Measurements from ENCODE around the gene DIDO1. TPM values are rescaled to one million over a fixed set of nuclear protein-coding genes. Genes with fewer than 3 reads are reported as not detected.

DIDO1 gene
- total RNA-seq, 2 experiments from 2014 or later = 65.1 to 70.6 TPM

GRCh38 chr20:62832951-62833391, 93.3 kb downstream of the DIDO1 start:
- Histone ChIP-seq H3K9me3 (ENCODE audit: low read length) (no peaks in the 10 kb centered on the region), H4K20me1 (ENCODE audit: insufficient read depth, low read length) (no peaks in the 10 kb centered on the region), H3K9me2 (ENCODE audit: insufficient read depth, low read length) (no peaks in the 10 kb centered on the region), H3K79me2 (ENCODE audit: insufficient read depth, low read depth, low read length) (no peaks in the 10 kb centered on the region), H2AFZ (ENCODE audit: low read length) (peak overlapping the region; percentile 34; the same call in 1 of the 2 replicates), H3K4me1 (ENCODE audit: insufficient read depth, low read length, poor library complexity, severe bottlenecking) (peaks cover 21% of the 10 kb centered on the region), H3K36me3 (ENCODE audit: insufficient read depth, low read length) (no peaks in the 10 kb centered on the region), H3K4me3 (ENCODE audit: low read depth, low read length, poor library complexity, severe bottlenecking) (peak overlapping the region; percentile 44), H3K27ac (ENCODE audit: low read depth, low read length, poor library complexity, severe bottlenecking) (peak overlapping the region; percentile 18), H3K4me2 (ENCODE audit: low read length) (peak overlapping the region; percentile 48)
- TF ChIP-seq, protein P1, sequence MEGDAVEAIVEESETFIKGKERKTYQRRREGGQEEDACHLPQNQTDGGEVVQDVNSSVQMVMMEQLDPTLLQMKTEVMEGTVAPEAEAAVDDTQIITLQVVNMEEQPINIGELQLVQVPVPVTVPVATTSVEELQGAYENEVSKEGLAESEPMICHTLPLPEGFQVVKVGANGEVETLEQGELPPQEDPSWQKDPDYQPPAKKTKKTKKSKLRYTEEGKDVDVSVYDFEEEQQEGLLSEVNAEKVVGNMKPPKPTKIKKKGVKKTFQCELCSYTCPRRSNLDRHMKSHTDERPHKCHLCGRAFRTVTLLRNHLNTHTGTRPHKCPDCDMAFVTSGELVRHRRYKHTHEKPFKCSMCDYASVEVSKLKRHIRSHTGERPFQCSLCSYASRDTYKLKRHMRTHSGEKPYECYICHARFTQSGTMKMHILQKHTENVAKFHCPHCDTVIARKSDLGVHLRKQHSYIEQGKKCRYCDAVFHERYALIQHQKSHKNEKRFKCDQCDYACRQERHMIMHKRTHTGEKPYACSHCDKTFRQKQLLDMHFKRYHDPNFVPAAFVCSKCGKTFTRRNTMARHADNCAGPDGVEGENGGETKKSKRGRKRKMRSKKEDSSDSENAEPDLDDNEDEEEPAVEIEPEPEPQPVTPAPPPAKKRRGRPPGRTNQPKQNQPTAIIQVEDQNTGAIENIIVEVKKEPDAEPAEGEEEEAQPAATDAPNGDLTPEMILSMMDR (conservative IDR thresholded peaks at IDR 0.05; ENCODE audit: low read length) = no peak; the same call in 1 of the 2 replicates
- TF ChIP-seq EZH2phosphoT487 (IDR thresholded peaks at IDR 0.05; ENCODE audit: borderline replicate concordance, low read depth, low read length) = no peak
- intact Hi-C loops (cut with micrococcal nuclease; ENCODE audit: unreplicated experiment) = no loop called here
- DNase-seq (ENCODE audit: low spot score) = no peak
- no TSS peak for BruUV-seq (replicated peaks)
- ChIA-PET POLR2A (no interaction called here), CTCF (ENCODE audit: unreplicated experiment) (interaction anchor here (0.6 kb wide), 1 partner anchor 24 kb away, joined by 3 read pairs; no protein-coding TSS in a partner anchor)

DNA sequence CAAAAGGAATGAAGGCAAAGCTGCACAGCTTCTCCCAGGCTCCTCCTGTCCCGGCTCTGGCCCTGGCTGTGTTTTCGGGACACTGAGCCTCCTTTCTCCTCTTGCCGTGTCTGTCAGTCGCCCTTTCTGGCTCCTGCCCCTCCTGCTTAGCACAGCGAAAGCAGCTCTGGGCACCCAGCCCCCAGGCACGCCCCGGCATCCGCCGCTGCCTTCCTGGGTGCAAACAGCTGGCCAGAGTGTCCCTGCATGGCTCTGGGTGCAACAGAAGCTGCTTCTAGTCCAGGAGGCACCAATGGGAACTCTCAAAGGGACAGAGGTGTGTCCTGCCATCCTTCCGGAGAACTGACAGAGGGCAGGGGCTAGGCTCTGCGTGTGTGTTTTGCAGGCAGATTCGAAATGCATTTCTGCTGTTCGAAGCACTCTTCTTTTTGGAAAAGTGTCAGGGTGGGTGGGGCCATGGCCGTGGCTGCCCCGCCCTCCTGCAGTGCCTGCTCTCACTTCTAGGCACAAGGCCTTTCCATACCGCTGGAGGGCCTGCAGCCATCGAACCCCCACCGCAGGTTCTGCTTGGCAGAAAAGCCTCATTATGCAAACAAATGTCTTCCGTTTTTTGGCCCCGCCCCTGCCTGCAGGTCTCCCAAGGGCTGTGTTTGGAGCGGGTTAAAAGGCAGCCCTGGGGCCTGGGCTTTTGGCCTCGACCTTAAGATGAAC, 93.9 kb downstream of the DIDO1 start:
- peaks cover 16% of the 10 kb centered on the region for H3K4me1 ChIP-seq (ENCODE audit: insufficient read depth, low read length, poor library complexity, severe bottlenecking)
- H3K9me2 ChIP-seq (ENCODE audit: insufficient read depth, low read length) = no peaks in the 10 kb centered on the region
- intact Hi-C loops (cut with micrococcal nuclease; ENCODE audit: unreplicated experiment) = no loop called here
- no peaks in the 10 kb centered on the region for H4K20me1 ChIP-seq (ENCODE audit: insufficient read depth, low read length)
- POLR2A ChIA-PET = interaction anchor here (0.7 kb wide), 1 partner anchor 14 kb away, joined by 3 read pairs; no protein-coding TSS in a partner anchor
- no peaks in the 10 kb centered on the region for H3K79me2 ChIP-seq (ENCODE audit: insufficient read depth, low read depth, low read length)
- no peaks in the 10 kb centered on the region for H3K9me3 ChIP-seq (ENCODE audit: low read length)
- CTCF ChIA-PET (ENCODE audit: unreplicated experiment) = interaction anchor here (0.6 to 0.8 kb wide), 2 partner anchors 10 to 24 kb away, joined by 3 read pairs; no protein-coding TSS in a partner anchor
- H3K4me3 ChIP-seq (ENCODE audit: low read depth, low read length, poor library complexity, severe bottlenecking) = peak overlapping the region; percentile 44
- peak overlapping the region; percentile 48 for H3K4me2 ChIP-seq (ENCODE audit: low read length)
- H3K27ac ChIP-seq (ENCODE audit: low read depth, low read length, poor library complexity, severe bottlenecking) = peak overlapping the region; percentile 18
- BruUV-seq (replicated peaks) = no TSS peak
- TF ChIP-seq EZH2phosphoT487 (IDR thresholded peaks at IDR 0.05; ENCODE audit: borderline replicate concordance, low read depth, low read length) = no peak
- TF ChIP-seq, protein P1 (conservative IDR thresholded peaks at IDR 0.05; ENCODE audit: low read length) = no peak; the same call in 1 of the 2 replicates
- H3K36me3 ChIP-seq (ENCODE audit: insufficient read depth, low read length) = no peaks in the 10 kb centered on the region
- peak overlapping the region; percentile 34; the same call in 1 of the 2 replicates for H2AFZ ChIP-seq (ENCODE audit: low read length)
- DNase-seq (ENCODE audit: low spot score) = peak; percentile 87

- Histone ChIP-seq H4K20me1 (ENCODE audit: insufficient read depth, low read length) (no peaks in the 10 kb centered on the region), H2AFZ (ENCODE audit: low read length) (peak overlapping the region; percentile 34; the same call in 1 of the 2 replicates), H3K27ac (ENCODE audit: low read depth, low read length, poor library complexity, severe bottlenecking) (no peak overlapping the region), H3K9me3 (ENCODE audit: low read length) (no peaks in the 10 kb centered on the region), H3K9me2 (ENCODE audit: insufficient read depth, low read length) (no peaks in the 10 kb centered on the region), H3K36me3 (ENCODE audit: insufficient read depth, low read length) (no peaks in the 10 kb centered on the region), H3K79me2 (ENCODE audit: insufficient read depth, low read depth, low read length) (no peaks in the 10 kb centered on the region), H3K4me1 (ENCODE audit: insufficient read depth, low read length, poor library complexity, severe bottlenecking) (peaks cover 16% of the 10 kb centered on the region), H3K4me3 (ENCODE audit: low read depth, low read length, poor library complexity, severe bottlenecking) (peak overlapping the region; percentile 44), H3K4me2 (ENCODE audit: low read length) (peak overlapping the region; percentile 48)
- intact Hi-C loops (cut with micrococcal nuclease; ENCODE audit: unreplicated experiment) = no loop called here
- no peak for DNase-seq (ENCODE audit: low spot score)
- TF ChIP-seq, protein P1 (conservative IDR thresholded peaks at IDR 0.05; ENCODE audit: low read length) = no peak
- no peak for TF ChIP-seq EZH2phosphoT487 (IDR thresholded peaks at IDR 0.05; ENCODE audit: borderline replicate concordance, low read depth, low read length)
- no TSS peak for BruUV-seq (replicated peaks)
- POLR2A ChIA-PET = interaction anchor here (0.7 kb wide), 1 partner anchor 13 kb away, joined by 3 read pairs; no protein-coding TSS in a partner anchor
- CTCF ChIA-PET (ENCODE audit: unreplicated experiment) = interaction anchor here (0.8 kb wide), 1 partner anchor 9 kb away, joined by 3 read pairs; no protein-coding TSS in a partner anchor
These were observed 94.5 kb downstream of the DIDO1 start for GRCh38 chr20:62831854-62832211.
